GM23338 (cell line): Measurements from ENCODE around the gene ANKRD22.

ENCODE experiments used
- POLR2AphosphoS5 ChIP-seq: IDR thresholded peaks from 2 replicates; pipeline ENCODE4 v1.6.1; 2016; ENCODE audit warnings: antibody characterized with exemption, low read depth
- TF ChIP-seq, protein P1 (sequence below), 2 experiments: fragments of 200-600 bp in 1 of 2; sonication (generic) in 1 of 2; conservative IDR thresholded peaks; 2 replicates each; pipeline versions ENCODE4 v1.5.1 to v1.6.1; 2016 to 2017; ENCODE audit warnings: antibody characterized with exemption in 2 of 2, low read depth in 2 of 2, mild to moderate bottlenecking in 2 of 2, moderate library complexity in 1 of 2
- TF ChIP-seq, protein P2 (sequence below): fragments of 250-450 bp; sonication (Bioruptor Pico); IDR thresholded peaks from 2 replicates; pipeline ENCODE4 v1.5.0; 2020; ENCODE audit warnings: mild to moderate bottlenecking, moderate library complexity

DNA sequence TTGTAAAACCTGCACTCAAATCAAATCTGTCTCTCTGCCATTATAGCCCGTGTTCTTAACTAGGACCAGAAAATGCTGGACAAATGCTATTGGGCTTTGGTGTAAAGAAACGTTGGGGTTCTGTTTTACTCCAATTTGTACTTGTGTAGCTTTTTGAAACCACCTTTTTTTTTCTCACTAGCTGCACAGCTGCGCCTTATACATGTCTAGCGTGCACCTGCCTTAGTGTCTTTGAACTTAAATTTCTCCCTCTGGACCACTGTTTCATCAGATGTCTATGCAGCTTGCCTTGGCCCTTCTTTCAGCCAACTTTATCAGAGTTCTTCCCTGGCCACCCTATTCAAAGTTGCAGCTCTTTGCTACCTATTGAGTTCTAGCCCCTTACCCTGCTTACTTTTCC, 42.0 kb downstream of the ANKRD22 start:
- TF ChIP-seq, protein P1, sequence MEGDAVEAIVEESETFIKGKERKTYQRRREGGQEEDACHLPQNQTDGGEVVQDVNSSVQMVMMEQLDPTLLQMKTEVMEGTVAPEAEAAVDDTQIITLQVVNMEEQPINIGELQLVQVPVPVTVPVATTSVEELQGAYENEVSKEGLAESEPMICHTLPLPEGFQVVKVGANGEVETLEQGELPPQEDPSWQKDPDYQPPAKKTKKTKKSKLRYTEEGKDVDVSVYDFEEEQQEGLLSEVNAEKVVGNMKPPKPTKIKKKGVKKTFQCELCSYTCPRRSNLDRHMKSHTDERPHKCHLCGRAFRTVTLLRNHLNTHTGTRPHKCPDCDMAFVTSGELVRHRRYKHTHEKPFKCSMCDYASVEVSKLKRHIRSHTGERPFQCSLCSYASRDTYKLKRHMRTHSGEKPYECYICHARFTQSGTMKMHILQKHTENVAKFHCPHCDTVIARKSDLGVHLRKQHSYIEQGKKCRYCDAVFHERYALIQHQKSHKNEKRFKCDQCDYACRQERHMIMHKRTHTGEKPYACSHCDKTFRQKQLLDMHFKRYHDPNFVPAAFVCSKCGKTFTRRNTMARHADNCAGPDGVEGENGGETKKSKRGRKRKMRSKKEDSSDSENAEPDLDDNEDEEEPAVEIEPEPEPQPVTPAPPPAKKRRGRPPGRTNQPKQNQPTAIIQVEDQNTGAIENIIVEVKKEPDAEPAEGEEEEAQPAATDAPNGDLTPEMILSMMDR (conservative IDR thresholded peaks at IDR 0.05; ENCODE audit: low read depth in 2 of 2) = no peak
- TF ChIP-seq, protein P2, sequence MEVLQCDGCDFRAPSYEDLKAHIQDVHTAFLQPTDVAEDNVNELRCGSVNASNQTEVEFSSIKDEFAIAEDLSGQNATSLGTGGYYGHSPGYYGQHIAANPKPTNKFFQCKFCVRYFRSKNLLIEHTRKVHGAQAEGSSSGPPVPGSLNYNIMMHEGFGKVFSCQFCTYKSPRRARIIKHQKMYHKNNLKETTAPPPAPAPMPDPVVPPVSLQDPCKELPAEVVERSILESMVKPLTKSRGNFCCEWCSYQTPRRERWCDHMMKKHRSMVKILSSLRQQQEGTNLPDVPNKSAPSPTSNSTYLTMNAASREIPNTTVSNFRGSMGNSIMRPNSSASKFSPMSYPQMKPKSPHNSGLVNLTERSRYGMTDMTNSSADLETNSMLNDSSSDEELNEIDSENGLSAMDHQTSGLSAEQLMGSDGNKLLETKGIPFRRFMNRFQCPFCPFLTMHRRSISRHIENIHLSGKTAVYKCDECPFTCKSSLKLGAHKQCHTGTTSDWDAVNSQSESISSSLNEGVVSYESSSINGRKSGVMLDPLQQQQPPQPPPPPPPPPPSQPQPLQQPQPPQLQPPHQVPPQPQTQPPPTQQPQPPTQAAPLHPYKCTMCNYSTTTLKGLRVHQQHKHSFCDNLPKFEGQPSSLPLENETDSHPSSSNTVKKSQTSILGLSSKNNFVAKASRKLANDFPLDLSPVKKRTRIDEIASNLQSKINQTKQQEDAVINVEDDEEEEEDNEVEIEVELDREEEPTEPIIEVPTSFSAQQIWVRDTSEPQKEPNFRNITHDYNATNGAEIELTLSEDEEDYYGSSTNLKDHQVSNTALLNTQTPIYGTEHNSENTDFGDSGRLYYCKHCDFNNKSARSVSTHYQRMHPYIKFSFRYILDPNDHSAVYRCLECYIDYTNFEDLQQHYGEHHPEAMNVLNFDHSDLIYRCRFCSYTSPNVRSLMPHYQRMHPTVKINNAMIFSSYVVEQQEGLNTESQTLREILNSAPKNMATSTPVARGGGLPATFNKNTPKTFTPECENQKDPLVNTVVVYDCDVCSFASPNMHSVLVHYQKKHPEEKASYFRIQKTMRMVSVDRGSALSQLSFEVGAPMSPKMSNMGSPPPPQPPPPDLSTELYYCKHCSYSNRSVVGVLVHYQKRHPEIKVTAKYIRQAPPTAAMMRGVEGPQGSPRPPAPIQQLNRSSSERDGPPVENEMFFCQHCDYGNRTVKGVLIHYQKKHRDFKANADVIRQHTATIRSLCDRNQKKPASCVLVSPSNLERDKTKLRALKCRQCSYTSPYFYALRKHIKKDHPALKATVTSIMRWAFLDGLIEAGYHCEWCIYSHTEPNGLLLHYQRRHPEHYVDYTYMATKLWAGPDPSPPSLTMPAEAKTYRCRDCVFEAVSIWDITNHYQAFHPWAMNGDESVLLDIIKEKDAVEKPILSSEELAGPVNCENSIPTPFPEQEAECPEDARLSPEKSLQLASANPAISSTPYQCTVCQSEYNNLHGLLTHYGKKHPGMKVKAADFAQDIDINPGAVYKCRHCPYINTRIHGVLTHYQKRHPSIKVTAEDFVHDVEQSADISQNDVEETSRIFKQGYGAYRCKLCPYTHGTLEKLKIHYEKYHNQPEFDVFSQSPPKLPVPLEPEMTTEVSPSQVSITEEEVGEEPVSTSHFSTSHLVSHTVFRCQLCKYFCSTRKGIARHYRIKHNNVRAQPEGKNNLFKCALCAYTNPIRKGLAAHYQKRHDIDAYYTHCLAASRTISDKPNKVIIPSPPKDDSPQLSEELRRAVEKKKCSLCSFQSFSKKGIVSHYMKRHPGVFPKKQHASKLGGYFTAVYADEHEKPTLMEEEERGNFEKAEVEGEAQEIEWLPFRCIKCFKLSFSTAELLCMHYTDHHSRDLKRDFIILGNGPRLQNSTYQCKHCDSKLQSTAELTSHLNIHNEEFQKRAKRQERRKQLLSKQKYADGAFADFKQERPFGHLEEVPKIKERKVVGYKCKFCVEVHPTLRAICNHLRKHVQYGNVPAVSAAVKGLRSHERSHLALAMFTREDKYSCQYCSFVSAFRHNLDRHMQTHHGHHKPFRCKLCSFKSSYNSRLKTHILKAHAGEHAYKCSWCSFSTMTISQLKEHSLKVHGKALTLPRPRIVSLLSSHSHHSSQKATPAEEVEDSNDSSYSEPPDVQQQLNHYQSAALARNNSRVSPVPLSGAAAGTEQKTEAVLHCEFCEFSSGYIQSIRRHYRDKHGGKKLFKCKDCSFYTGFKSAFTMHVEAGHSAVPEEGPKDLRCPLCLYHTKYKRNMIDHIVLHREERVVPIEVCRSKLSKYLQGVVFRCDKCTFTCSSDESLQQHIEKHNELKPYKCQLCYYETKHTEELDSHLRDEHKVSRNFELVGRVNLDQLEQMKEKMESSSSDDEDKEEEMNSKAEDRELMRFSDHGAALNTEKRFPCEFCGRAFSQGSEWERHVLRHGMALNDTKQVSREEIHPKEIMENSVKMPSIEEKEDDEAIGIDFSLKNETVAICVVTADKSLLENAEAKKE (CRISPR knock-in tag) = no peak
- no peak for TF ChIP-seq POLR2AphosphoS5
